ENCODE measurements around the gene RHBDF2.
A peak's percentile ranks its signal among the peaks of the same experiment; 100 is the strongest.

The RHBDF2 gene

DNA sequence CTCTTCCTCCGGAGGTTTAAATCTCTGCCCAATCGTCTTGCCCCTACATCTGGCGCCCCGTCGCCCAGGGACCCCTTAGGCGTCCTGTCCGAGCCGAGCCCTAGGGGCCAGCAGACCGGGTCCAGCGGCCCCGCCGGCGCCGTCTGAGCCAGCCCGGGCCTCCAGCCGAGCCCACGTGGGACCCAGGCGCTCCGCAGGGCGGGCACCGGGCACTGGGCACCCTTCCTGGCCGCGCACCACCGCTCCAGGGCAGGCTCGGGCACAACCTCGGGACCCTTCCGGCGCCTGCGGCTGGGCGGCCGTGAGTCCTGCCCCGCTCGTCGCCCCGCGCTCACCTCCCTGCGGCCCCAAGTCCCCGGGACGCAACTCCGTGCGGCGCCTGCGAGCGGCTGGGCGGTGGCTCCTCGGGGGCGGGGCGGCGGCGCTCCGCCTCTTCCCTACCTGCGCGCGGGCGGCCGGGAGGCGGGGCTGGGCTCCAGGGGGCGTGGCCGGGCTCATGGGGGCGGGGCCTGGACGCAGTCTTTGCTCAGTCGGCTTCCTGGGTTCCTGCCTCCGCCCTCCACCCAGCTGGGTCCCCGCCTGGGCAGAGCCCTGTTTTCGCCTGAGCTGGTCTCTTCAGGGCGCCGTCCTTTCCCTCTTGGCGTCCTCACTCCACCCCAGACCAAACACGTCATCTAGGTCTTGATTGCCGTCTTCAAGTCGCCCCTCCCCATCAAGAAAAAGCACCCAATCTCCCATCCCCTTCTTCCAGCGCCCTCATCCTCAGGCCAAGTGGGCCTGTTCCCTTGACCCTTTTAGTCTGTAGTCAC lies at the start of gene RHBDF2:
Gene RHBDF2, minus strand, starts transcription at position 406 of the 809 bp plus-strand sequence. CDS start 19,899 bp downstream, outside the sequence.
- DNase-seq (ENCODE audit: low read depth) = peak; percentile 91

DNA sequence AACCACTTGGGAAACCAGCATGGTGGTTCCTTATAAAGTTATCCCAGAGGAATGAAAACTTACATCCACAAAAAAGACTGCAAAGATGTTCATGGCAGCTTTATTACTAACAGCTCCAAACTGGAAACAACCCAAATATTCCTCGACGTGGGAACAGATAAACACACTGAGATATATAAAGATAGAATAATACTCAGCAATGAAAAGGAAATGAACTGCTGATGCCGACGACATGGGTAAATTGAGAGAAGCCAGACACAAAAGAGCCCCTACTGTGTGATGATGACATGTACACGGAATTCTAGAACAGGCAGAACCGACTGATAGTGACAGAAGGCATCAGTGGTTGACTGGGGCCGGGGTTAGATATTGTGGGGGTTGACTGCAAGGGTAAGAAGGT lies 48.3 kb upstream of the RHBDF2 start:
- DNase-seq (ENCODE audit: low read depth) = no peak

DNA sequence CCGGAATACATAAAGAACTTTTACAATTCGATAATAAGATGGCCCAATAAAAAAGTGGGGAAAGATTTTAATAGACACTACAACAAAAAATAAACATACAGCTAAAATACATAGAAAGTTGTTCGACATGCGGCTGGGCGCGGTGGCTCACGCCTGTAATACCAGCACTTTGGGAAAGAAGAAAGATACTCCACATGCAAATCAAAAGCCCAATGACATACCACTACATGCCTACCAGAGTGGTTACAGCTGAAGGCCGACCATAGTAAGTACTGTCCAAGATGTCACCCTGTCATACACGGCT lies 47.9 kb upstream of the RHBDF2 start:
- no peak for DNase-seq (ENCODE audit: low read depth)

DNA sequence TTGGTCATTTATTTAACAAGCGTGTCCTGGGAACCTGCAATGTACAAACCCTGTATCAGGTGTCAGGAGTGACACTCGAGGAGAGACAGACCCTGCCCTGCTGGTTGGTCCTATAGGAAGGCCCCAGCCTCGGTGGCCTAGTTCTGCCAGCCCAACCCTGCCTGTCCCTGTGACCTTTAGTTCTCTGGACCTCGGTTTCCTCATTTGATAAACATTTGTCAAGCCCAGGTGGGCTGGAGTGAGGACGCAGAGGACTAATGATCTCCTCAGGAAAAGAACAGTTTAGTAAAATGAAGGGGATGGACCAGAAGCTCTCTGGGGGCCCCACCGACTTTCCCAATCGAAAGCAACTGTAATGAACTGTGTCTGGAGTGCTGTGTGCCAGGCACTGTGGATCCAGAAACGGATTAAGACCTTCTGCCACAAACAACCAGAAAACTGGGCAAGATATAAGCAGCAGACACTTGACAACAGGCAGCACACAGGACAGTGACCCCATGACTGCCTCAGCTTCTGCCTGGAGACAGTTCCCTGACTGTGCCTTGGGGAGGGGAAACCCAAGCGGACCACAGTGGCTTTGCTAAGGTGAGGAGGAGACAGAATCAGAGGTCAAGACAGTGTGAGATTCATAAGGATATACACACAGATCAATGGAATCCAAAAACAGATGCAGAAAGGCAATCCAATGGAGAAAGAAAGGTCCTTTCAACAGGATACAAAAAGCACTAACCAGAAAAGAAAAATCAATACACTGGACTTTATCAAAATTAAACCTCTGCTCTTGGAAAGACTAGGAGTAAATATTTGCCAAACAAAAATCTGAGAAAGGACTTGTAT lies 47.4 kb upstream of the RHBDF2 start:
- DNase-seq (ENCODE audit: low read depth) = no peak

DNA sequence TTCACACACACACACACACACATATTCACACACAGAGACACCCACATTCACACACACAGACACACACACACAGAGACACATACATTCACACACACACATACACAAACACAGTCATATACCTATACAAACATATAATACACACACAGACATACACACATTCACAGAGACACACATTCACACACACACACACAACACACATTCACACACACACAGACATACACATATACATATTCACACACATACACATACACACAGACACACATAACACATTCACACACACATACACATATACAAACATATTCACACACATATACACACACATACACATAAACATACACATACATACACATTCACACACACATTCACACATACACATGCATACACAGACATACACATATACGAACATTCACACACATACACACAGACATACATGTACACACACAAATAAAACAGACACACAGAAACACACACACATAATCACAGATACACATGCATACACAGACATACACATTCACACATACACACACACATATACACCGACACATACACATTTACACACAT lies 46.5 kb upstream of the RHBDF2 start:
- no peak for DNase-seq (ENCODE audit: low read depth)

DNA sequence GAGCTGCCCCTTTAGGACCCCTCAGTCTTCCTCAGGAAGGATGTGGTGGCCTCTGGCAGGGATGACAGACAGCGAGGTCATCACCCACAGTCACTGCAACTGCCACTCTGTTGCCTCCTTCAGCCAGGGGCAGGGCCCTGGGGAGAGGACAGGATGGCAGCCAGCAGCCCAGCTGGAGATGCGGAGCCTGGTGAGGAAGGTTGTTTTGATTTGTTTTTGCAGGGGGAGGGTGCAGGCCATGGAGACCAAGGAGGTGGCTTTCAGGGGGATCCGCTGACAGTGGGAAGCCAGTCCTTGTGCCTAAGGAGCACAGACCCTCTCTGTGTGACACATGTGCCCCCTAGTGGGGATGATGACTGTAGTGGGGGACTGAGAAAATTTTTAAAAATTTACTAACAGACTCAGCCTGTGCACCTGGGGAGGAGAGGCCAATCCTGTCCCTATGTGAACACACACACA lies 46.0 kb upstream of the RHBDF2 start:
- DNase-seq (ENCODE audit: low read depth) = peak; percentile 45

DNA sequence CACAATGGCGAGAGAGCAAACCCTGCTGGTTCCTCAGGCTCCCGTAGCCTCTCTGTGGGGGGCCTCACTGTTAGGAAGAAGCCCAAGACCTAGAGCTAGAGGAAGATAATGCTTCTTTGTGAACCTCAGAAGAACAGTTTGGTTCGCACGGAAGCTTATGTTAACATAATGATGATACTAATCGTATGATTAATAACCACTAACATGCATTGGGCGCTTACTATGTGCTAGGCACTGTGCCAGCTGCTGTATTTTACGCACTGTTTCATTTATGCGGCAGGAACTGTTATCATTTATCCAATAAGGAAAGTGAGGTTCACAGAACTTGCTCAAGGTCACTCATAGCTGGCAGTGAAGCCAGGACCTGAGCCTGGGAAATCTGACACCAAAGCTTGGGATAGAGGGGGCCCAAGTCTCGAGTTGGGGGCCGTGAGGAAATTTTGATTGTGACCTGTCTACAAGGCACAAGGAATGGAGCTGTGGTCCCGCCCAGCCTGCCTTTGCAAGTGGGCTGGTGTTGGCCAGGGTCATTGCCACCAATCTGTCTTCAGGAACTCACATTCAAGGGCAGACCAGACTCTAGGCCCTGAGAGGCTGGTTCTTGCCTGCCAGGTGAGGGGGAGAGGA lies 45.4 kb upstream of the RHBDF2 start:
- DNase-seq (ENCODE audit: low read depth) = no peak

DNA sequence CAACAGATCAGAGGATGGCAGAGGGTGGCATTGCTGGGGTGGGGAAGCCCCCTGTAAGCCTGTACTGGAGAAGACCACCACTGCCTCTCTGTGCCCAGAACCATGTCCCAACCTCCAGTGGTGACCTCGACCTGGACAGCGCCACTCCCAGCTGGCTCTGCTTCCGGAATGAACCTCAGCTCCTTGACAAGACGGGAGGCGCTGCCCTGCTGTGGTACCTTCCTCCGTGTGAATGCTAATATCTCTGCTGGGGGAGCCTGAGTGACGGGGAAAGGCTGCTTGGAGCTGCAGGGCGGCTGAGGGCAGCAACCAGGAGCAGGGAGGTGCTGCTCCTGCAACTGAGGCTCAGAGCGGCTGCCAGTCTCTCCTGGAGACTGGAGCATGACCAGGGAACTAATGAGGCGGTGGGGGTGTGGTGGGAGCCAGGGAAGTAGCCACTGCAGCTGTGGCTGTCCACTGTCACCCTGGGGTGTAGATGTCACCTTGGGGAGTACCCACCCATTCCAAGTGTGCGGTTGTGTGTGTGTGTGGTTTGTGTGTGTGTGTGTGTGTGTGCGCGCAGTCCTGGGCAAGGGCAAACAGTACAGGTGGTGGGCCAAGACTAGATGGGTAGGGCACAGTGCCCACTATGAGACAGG lies 44.8 kb upstream of the RHBDF2 start:
- no peak for DNase-seq (ENCODE audit: low read depth)

DNA sequence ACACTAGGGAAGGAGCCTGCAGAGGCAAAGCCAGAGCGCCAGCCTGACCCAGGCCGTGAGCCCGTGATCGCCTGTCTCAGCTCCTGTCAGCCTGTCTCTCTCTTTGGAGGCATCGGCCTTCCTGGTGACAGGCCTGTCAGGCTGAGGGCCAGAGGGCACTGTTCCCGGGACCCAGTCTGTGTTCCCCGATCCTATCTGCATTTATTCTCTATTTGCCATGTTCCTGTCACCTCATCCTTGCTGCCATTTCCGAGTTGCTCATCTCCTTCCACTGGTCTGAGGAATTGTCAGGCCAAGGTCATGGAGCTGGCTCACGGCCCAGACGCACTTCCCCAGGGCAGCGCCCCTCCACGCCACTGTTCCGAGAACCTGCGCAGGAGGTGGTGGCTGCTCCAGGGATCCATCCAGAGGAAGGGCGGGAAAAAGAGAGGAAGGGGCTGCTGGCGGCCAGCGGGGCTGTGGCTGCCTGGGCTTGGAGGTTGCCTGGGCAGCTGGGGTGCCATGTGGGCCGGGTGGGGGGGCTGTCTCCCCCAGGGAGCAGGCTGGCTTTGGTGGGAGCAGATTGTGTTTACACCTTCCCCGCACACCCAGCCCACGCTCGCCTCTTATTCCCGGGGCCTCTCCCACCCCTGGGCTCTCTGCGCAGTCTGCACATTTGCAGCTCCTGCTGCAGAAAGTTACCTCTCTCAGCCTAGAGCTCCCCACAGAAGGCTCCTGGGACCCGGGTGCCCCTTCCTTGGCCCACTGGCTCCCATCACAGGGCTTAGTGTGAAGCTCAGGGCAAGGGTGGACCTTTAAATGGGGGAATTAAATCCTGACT lies 43.5 kb upstream of the RHBDF2 start:
- DNase-seq (ENCODE audit: low read depth) = no peak

DNA sequence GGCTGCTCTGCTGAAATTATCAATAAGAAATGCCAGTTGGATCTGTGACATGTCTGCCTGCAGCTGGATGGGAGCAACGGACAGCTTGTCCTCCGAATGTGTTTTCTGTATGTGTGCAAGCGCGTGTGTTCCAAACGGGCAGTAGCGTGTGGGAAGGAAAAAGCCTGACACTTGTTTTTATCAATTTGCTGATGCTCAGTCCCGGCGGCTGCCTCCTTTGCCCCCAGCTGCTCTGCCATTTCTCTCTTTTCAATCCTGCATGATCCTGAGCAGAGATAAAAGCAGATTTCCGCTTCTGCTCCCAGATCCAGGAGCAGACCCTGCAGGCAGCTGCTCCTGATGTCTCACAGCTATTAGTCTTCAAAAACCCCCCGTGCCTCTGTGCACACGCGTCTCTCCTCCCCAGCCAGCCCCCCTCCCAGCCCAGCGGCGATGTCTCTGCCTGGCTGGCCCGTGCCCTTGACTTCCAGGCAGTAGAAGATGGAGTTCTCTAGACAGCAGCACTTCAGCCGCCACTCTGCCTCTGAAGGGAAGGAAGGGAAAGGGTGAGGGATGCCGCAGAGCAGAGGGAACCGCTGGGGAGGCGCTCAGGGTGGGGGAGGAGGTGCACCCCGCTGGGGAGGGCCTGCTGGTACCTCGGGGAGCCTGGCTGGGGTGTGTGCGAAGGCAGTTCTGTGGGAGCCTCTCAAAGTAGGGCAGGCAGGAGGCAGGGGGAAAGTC lies 42.8 kb upstream of the RHBDF2 start:
- no peak for DNase-seq (ENCODE audit: low read depth)

DNA sequence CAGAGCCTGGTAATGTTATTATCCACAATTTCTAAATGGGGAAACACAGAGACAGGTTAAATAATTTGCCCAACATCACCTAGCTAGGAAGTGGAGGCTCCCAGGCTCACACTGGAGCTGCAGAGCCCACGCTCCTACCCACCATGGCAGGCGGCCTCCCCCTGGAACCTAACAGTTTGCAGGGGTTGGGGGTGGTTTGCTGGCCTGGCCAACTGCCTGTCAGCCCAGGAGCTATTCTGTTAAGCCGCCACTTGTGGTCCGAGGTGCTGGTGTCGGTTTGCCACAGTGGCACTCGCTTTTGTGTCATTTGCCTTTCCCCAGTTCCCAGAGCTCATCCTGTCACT lies 42.2 kb upstream of the RHBDF2 start:
- DNase-seq (ENCODE audit: low read depth) = no peak

DNA sequence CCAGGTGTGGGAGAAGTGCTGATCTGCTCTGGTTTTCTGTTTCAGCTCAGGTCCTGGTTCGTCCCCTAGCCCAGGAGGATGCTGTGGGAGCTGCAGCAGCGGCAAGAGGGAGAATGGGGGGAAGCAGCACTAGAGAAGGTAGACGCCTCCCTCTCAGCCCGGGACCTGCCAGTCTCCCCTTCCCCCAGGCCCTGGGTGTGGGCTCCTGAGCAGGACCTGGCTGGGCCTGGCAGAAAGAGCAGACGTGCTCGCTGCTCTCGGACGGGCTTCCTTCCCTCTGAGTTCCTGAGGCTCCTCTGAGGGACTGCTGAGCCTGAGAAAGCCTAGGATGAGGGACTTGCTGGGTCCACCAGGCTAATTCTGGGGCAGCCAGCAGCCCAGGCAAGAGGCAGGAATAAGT lies 41.8 kb upstream of the RHBDF2 start:
- DNase-seq (ENCODE audit: low read depth) = no peak

DNA sequence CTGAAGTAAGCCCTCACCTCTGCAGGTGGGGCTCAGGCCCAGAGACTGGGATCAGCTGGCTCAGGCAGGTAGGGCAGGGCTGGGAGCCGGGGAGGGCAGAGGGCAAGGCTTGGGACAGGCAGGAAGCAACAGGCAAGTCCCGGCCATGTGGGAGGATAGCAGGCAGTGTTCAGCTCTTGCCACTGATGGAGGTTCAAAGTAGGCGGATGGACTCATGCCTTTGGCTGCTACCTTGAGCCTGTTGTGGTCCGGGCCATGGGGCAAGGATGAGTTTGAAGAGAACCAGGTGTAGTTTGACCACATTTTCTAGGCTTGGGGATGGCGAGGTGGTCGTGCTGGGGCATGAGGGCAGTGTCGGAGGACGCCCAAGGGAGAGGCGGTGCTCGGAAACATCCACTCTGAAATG lies 41.3 kb upstream of the RHBDF2 start:
- DNase-seq (ENCODE audit: low read depth) = no peak

DNA sequence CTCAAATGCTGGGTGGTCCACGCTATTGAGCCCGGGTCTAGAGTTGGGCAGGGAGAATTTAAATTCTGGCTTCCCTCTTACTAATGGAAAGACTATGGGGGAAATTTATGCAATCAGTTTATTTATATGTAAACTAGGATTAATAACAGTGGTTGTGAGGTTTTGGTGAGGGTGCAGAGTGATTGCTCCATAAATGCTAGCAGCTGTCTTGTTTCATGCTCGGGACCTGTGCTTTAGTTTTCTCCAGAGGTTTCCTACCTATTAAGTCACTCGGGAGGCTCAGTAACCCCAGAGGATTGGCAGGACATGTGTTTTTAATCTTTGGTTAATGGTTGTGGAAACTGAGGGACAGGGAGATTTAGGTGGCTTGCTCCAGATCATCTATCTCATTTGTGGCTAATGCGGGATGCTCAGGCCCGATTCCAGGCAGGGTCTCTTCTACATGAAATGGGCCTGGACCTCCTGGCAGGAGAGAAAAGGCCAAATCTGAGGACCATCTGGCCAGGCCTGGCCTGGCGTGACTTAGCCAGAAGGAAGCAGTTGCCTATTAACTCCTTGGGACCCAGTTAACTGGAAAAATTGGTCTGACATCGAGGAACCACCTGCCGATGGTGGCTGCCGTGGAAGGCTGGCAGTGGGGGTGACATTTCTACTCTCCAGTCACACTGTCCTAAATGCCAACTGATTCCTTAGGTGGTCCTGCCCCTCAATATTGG lies 40.7 kb upstream of the RHBDF2 start:
- no peak for DNase-seq (ENCODE audit: low read depth)

DNA sequence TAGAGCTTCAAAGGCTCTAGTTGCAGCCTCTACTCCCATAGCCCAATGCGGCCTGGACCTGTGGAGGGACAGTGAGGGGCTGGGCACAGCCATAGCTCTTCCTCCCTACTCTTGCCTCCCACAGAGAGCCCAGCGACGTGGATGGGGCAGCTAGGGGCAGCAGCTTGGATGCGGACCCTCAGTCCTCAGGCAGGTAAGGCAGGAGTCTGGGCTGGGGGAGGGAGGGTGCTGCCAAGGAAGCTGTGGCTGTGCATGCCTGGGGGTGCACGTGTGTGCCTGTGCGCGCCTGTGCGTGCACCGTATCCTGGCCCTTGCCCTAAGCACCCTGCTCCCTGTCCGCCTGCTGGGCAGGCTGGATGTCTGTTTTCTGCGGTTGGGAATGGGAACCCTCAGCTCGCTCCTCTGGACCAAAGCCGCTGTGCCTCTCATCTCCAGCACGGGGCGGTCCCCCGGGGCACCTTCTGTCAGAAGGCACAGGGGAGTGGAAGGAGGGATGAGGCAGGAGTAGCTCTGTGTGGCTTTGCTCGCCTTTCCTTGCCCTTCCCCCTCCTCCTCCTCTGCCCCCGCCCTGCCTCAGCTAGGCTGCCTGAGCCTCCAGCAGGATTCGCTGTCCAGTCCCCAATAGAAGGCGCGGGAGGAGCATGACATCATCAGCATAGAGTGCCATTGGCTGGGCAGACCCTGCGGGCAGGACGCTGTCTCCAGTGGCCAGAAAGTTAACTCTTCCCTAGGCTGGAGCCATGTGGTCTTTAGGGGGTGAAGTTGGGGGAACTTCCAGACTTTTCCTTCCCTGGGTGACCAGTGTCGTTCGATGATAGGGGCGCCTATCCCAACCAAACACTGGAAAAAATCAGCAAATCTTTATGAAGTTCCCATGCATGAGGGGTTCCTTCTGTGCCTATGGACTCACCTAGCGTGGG lies 39.4 kb upstream of the RHBDF2 start:
- DNase-seq (ENCODE audit: low read depth) = no peak

DNA sequence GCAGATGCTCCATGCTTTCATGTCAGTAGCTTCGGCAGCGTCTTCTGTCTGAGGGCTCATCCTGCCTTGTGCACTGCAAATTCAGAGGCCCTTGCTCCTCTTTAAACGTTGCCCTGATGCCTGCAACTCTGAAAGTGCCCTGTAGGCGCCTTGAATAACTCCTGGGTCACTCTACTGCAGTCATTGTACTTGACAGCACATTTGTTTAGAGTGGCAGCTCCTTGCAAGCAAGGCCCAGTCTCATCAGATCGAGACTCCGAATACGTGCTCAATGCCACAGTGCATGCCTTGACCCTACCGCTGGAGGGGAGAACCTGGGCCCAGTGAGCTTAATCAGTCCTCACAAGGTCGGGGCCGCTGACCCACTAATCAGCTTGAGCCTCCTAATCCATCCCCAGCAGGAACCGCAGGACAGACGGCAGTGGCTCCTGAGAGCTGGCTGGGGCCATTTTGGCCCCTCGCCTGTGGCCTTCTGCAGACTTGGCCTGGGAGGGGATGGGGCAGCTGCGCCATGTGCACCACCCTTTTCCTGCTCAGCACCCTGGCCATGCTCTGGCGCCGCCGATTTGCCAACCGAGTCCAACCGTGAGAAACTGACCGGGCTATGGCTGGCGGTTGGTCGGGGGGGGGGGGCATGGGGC lies 38.5 kb upstream of the RHBDF2 start, which contains the start of gene PRCD:
Gene PRCD, plus strand, starts transcription at position 414 of the 641 bp plus-strand sequence. Its CDS starts 98 bp downstream, at position 512.
- no peak for DNase-seq (ENCODE audit: low read depth)

DNA sequence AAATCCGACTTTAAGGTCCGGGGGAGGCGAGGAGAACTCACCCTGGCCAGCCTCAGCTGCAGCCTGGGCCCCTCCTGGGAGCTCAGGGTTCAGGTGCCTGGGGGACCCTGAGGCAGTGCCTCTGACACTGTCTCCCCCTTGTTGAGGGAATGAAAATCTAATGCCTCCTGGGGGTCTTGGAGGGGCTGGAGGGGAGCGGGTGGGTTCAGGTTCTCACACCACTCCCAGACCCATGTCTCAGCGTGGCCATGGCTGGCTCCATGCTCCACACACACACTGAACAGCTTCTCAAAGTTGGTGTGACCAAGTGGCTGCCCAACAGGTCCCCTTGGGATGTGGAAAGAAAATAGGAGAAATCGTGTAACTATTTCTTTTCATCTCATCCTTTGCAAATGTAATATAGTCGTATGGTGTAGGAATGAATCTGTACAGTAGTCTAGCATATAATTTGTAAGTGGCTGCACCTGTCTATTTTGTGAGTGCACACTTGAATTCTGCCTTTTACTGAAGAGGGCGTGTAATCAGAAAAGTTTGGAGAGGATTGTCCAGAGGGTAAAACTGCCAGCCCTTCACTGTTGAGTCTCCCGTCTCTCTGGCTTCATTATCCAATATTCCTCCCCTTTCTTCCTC lies 37.8 kb upstream of the RHBDF2 start:
- DNase-seq (ENCODE audit: low read depth) = no peak

All from stimulated activated CD4-positive, alpha-beta T cell treated with anti-CD3 and anti-CD28 coated beads, Interleukin-2, amount 100 ng/mL, for 4 hours (primary cell).